Islet of Langerhans (tissue), 1 donor: Measurements from ENCODE around the gene CELF2.
"Not testable (repeated sequence)": the region's sequence is repeated elsewhere in the genome, so short reads cannot be mapped to it uniquely, and the experiment has no call there.

Experiments
- FAIRE-seq: peaks from one replicate; lab custom pipeline; 2011; peaks lifted over from hg19 to GRCh38; lab: Jason Lieb, UNC

The CELF2 gene

GRCh38 chr10:11017570-11018431 lies at the start of gene CELF2:
CELF2 (plus strand) TSS chr10:11017872; CDS start chr10:11018090, 218 bp downstream.
- no peak for FAIRE-seq

- FAIRE-seq, result no peak
These were observed 49.4 kb upstream of the CELF2 start for GRCh38 chr10:10968257-10968588.

GRCh38 chr10:10973310-10973709 lies 44.4 kb upstream of the CELF2 start:
- no peak for FAIRE-seq

- no peak for FAIRE-seq
These were observed 42.0 kb upstream of the CELF2 start for GRCh38 chr10:10975647-10976046.

GRCh38 chr10:10976652-10977051 lies 41.0 kb upstream of the CELF2 start:
- FAIRE-seq, result no peak

- no peak for FAIRE-seq
These were observed 40.3 kb upstream of the CELF2 start for GRCh38 chr10:10977226-10977956.

GRCh38 chr10:10977978-10978377 lies 39.7 kb upstream of the CELF2 start:
- FAIRE-seq, result no peak

- no peak for FAIRE-seq
These were observed 32.3 kb upstream of the CELF2 start for GRCh38 chr10:10985361-10985760.

GRCh38 chr10:10986606-10987005 lies 31.1 kb upstream of the CELF2 start:
- FAIRE-seq, result no peak

GRCh38 chr10:10987111-10987510 lies 30.6 kb upstream of the CELF2 start:
- no peak for FAIRE-seq

GRCh38 chr10:10989669-10990068 lies 28.0 kb upstream of the CELF2 start:
- no peak for FAIRE-seq

- FAIRE-seq, result no peak
These were observed 26.5 kb upstream of the CELF2 start for GRCh38 chr10:10991144-10991543.

GRCh38 chr10:10992072-10992471 lies 25.6 kb upstream of the CELF2 start:
- no peak for FAIRE-seq

GRCh38 chr10:10992961-10993714 lies 24.5 kb upstream of the CELF2 start:
- FAIRE-seq, result no peak

GRCh38 chr10:10993785-10994184 lies 23.9 kb upstream of the CELF2 start:
- FAIRE-seq, result no peak

GRCh38 chr10:10994360-10994759 lies 23.3 kb upstream of the CELF2 start:
- FAIRE-seq, result no peak

GRCh38 chr10:10995120-10995519 lies 22.6 kb upstream of the CELF2 start:
- no peak for FAIRE-seq

- no peak for FAIRE-seq
These were observed 20.6 kb upstream of the CELF2 start for GRCh38 chr10:10996966-10997620.

- FAIRE-seq, result not testable (repeated sequence)
These were observed 18.2 kb upstream of the CELF2 start for GRCh38 chr10:10999501-10999900.

- no peak for FAIRE-seq
These were observed 15.2 kb upstream of the CELF2 start for GRCh38 chr10:11002485-11002884.

GRCh38 chr10:11002916-11003315 lies 14.8 kb upstream of the CELF2 start:
- no peak for FAIRE-seq

GRCh38 chr10:11003679-11004078 lies 14.0 kb upstream of the CELF2 start:
- no peak for FAIRE-seq
